ENCODE results near the gene ABCG1. TPM values are rescaled to one million over a fixed set of nuclear protein-coding genes. Genes with fewer than 3 reads are reported as not detected.
A peak's percentile ranks its signal among the peaks of the same experiment; 100 is the strongest.

ABCG1 gene
- total RNA-seq, 1 donor from 2014 or later: 138 TPM

DNA sequence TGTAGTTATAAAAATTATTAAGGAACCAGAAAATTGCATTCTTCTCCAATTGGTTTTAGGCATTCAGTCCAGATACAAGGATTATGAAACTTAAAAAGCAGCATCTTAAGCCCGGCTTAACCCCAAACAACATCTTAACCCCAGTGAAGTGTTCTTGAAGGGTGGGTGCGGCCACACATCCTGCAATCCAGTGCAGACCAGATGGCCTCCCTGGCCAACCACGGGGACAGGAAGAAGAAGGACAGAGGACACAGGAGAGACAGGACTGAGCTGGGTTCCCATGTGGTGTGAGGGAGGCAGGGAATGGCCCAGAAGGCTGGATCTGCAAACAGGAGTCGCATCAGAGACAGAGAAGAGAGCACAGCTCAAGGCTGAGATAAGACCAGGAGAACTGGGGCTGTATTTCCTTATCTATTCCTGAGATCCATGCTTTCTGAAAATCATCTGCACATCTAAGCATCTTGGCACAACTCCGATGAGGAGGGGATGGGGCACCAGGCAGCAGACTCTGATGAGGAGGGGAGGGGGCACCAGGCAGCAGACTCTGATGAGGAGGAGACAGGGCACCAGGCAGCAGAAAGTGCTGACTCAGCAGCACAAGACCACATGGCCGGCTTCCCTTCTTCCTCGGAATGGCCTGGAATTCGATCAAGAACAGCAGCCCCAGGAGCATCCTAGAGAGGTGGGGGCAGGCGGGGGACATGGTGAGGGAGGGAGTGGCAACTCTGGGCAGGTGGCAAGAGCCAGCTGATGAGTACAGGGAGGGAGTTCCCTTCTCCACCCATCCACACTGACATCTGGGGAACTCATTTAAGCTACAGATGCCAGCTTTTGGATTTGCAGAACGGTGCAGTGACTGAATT lies 26.6 kb downstream of the ABCG1 start:
- FAIRE-seq (no peak), DNase-seq (ENCODE audit: low read depth) (no peak)
- H3K4me3 ChIP-seq (ENCODE audit: low read depth, low read length): no peak overlapping the region
- H3K36me3 ChIP-seq (ENCODE audit: control insufficient read depth, insufficient read depth, low read length): peaks cover 1% of the 10 kb centered on the region
- H3K27me3 ChIP-seq (ENCODE audit: control insufficient read depth, insufficient read depth, low read length): no peaks in the 10 kb centered on the region
- TF ChIP-seq CTCF (IDR thresholded peaks at IDR 0.05; ENCODE audit: insufficient read depth, low read length, severe bottlenecking): no peak

- H3K4me3 ChIP-seq (ENCODE audit: low read depth, low read length): no peak overlapping the region
- no peak for TF ChIP-seq CTCF (IDR thresholded peaks at IDR 0.05; ENCODE audit: insufficient read depth, low read length, severe bottlenecking)
- FAIRE-seq: no peak
- no peak for DNase-seq (ENCODE audit: low read depth)
- peaks cover 1% of the 10 kb centered on the region for H3K36me3 ChIP-seq (ENCODE audit: control insufficient read depth, insufficient read depth, low read length)
- no peaks in the 10 kb centered on the region for H3K27me3 ChIP-seq (ENCODE audit: control insufficient read depth, insufficient read depth, low read length)
Measured at GRCh38 chr21:42247716-42248115, 28.8 kb downstream of the ABCG1 start.

DNA sequence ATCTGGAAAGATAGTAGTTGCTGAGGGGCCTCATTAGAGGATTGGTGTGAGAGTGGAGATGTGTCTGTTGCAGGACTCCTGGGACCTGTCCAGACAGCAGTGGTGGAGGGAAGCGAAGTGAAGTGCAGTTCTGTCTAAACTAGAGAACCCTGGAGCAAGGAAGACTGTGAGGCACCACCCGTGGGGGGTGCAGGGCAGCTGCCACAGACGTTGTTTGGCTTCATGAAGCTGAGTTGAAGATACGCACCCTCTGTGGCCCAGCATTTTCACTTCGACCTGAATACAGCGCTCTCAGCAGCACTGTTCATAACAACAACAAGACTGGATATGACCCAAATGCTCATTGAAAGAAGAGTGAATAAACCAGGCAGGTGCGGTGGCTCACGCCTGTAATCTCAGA lies 29.3 kb downstream of the ABCG1 start:
- H3K4me3 ChIP-seq (ENCODE audit: low read depth, low read length): no peak overlapping the region
- no peak for TF ChIP-seq CTCF (IDR thresholded peaks at IDR 0.05; ENCODE audit: insufficient read depth, low read length, severe bottlenecking)
- no peaks in the 10 kb centered on the region for H3K27me3 ChIP-seq (ENCODE audit: control insufficient read depth, insufficient read depth, low read length)
- FAIRE-seq (no peak), DNase-seq (ENCODE audit: low read depth) (no peak)
- peaks cover 1% of the 10 kb centered on the region for H3K36me3 ChIP-seq (ENCODE audit: control insufficient read depth, insufficient read depth, low read length)

GRCh38 chr21:42248783-42249597 lies 30.1 kb downstream of the ABCG1 start:
- FAIRE-seq (no peak), DNase-seq (ENCODE audit: low read depth) (no peak)
- TF ChIP-seq CTCF (IDR thresholded peaks at IDR 0.05; ENCODE audit: insufficient read depth, low read length, severe bottlenecking): no peak
- Histone ChIP-seq H3K27me3 (ENCODE audit: control insufficient read depth, insufficient read depth, low read length) (no peaks in the 10 kb centered on the region), H3K4me3 (ENCODE audit: low read depth, low read length) (no peak overlapping the region), H3K36me3 (ENCODE audit: control insufficient read depth, insufficient read depth, low read length) (peaks cover 1% of the 10 kb centered on the region)

DNA sequence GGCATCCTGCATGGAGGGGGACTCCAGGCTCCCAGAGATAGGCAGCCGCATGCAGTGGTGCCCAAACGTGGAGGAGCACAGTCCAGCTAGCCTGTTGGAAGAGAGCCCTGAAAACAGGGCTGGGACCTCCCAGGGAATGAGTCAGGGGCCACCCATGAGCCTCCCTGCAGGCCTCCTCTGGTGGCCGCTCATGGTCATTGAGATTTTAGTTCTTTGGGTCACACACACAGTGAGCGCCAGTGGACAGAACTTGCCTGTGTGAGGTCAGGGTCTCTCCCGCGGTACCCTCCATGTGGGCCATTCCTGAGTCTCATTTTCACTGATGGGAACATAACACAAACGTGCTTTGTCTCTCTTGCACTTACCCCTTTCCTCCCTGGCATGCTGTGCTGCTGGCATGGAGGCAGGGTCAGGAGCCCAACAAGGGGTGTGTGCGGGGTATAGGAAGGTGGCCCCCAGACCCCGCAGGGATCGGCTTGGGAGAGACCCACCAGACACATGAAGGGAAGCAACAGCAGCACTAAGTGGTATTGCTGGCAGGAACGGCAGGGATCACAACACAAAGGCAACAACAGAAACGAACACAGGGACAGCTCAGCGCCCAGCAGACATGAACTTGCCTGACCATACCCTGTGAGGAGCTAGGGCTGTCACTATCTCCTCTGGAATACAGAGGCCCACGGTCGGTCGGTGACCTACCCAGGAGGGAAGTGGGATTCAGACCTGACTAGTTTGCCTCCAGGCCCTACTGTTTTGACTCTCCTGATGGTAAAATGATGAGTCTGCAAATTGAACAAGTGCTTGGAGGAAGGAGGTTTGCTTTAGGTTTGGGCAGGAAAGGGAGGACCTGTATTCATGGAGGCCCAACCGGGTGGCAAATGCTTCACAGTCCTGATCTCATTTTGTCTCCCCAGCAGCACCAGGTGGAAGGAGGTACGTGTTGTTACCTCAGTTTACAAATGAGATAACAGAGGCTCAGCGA lies 31.8 kb downstream of the ABCG1 start:
- FAIRE-seq (no peak), DNase-seq (ENCODE audit: low read depth) (no peak)
- Histone ChIP-seq H3K27me3 (ENCODE audit: control insufficient read depth, insufficient read depth, low read length) (no peaks in the 10 kb centered on the region), H3K4me3 (ENCODE audit: low read depth, low read length) (no peak overlapping the region), H3K36me3 (ENCODE audit: control insufficient read depth, insufficient read depth, low read length) (no peaks in the 10 kb centered on the region)
- TF ChIP-seq CTCF (IDR thresholded peaks at IDR 0.05; ENCODE audit: insufficient read depth, low read length, severe bottlenecking): peak; percentile 4
